ENCODE results near the gene ZNF581.

- TF ChIP-seq SP1 (IDR thresholded peaks at IDR 0.05), result no peak
- no peak for TF ChIP-seq ARNT (IDR thresholded peaks at IDR 0.05)
Observed at GRCh38 chr19:55654323-55654867, 10.9 kb downstream of the ZNF581 start.

Measured in HEK293T (cell line).